ENCODE results near the gene E2F6.

DNA sequence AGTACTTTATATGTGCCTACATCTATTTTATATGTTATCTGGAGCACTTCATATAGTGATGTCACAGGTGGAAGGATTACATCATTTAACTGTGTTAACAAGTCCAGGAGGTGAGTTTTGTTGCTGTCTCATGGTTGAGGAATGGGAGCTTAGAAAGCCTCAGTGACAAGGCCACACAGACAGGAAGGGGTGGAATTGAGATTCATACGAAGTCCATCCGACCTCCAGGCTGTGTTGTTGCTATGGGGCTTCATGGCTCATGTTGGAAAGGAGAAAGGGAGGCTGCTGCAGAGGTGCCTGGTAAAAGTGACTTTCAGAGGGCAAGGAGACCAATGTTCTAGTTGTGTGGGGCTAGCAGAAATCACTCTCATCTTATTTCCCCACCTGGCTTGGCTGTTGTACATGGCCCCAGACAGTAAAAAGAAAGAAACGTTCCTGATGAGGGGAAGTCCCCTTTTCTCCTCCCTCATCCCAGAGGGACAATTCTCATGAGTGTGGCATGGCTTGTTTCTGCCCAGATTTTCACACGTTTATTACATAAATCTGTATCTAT lies 36.9 kb upstream of the E2F6 start:
- no peak for TF ChIP-seq EZH2 (IDR thresholded peaks at IDR 0.05; ENCODE audit: borderline replicate concordance, insufficient read depth, low read length, poor library complexity, severe bottlenecking)
- TF ChIP-seq TAF1 (IDR thresholded peaks at IDR 0.05; ENCODE audit: low read depth) = no peak
- TF ChIP-seq CTCF (IDR thresholded peaks at IDR 0.05; ENCODE audit: poor library complexity, severe bottlenecking) = no peak
- TF ChIP-seq POLR2AphosphoS5 (IDR thresholded peaks at IDR 0.05) = no peak

Measured in neural cell (in vitro differentiated cells).